Myocyte (in vitro differentiated cells): ENCODE data around the gene BRIP1. TPM values are rescaled to one million over a fixed set of nuclear protein-coding genes. Genes with fewer than 3 reads are reported as not detected.
"Not testable (repeated sequence)": the region's sequence is repeated elsewhere in the genome, so short reads cannot be mapped to it uniquely, and the experiment has no call there.

Experiments
- DNase-seq: peaks from one replicate; pipeline ENCODE4 v3.0.0-alpha.2; 2012; ENCODE audit warnings: low read depth
- total RNA-seq: library from RNA; depleted of rRNA; stranded (reverse); fragments of >200 nt; gene quantifications from 2 replicates; pipeline ENCODE4 v1.2.3, GENCODE V29; 2014

BRIP1 gene
- total RNA-seq, 1 donor from 2014 or later, result 0.51 TPM

DNA sequence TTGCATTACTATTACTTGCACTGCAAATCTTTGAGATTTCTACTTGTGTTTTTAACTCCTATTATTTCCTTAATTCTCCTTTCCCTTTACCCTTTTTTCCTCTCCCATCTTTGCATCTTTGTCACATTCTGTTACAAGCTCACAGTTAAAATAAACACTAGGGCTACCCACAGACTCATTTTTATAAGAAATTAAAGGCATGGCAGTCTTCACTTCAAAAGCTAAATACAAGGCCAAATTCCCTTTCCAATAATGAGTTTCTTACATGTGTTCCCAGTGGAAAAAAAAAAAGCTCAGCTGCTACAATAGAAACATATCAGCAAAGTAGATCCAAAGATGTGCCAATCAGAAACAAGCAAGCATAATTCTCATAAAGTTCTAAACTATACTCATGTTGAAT is 3.7 kb upstream of the BRIP1 start:
- DNase-seq, result no peak

DNA sequence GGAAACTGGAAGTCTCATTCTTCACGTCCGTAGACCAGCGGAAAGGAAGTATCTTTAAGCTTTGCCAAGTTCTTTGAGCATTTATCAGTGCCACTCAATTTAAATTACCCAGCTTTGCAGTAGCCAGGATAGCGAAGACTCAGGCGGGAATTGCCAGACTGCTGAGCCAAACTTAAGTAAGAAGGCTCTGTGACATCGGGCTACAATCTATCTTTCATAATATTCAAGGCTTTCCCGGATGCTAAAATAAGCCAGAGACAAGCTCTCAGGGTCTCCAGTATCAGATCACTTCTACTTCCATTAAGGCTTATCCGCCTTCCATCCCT is 436 bp upstream of the BRIP1 start:
- DNase-seq, result no peak

DNA sequence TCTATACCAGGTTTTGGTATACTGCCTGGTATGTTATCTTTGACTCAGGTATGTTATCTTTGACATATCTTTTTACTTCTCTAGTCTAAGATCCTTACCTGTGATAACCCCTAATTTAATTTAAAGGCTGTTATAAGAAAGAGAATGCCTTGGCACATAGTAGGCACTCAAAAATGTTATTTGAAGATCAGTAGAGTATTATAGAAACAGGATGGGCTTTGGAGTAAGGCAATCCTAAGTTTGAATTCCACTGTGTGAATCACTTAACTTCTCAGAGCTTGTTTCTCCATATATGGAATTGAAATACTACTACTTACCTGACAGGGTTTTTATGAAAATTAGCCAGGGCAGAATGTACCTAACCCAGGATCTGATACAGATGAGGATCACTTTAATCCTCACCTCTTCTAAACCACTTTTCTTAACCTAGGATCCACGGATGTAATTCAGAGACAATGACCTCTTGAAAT is 1.2 kb downstream of the BRIP1 start:
- DNase-seq, result no peak

DNA sequence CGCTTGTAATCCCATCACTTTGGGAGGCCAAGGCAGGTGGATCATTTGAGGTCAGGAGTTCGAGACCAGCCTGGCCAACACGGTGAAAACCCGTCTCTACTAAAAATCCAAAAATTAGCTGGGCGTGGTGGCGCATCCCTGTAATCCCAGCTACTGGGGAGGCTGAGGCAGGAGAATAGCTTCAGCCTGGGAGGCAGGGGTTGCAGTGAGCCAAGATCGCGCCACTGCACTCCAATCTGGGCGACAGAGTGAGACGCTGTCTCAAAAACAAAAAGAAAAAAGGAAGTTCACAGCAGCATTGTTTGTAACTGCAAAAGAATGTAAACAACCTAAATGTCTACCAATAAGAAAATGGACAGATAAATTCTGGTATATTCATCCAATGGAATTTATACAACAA is 2.9 kb downstream of the BRIP1 start:
- not testable (repeated sequence) for DNase-seq

DNA sequence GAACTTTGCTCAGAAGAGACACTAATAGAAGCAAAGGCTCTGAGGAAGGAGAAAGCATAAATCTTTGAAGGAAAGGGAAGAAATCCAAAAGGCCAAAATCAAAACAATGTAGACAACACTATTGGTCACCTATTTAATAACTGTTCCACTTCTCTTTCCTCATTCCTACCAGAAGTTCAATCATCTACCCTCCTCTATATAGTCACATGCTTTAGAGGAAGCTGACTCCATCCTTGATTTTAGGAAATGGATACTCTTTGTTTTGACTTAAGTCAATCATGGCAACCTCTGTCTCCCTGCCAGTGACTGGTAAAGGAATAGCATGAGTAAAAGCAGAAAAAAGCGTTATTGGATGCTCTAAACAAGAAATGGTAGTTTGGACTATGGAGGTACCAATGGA is 7.3 kb downstream of the BRIP1 start:
- DNase-seq, result no peak

DNA sequence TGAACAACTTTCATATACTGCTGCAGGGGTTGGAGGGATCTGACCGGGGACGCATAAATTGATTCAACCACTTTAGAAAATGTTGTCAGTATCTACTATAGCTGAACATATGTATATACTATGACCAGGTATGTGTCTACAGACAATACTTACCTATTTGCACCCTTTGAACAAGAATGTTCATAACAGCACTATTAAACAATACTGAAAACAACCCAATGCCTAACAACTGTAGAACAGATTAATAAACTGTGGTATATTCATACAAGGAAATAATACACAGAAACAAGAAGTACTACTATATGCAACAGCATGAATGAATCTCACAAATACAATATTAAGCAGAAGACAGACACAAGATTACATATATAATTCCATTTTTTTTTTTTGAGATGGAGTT is 10.5 kb downstream of the BRIP1 start:
- DNase-seq, result no peak

DNA sequence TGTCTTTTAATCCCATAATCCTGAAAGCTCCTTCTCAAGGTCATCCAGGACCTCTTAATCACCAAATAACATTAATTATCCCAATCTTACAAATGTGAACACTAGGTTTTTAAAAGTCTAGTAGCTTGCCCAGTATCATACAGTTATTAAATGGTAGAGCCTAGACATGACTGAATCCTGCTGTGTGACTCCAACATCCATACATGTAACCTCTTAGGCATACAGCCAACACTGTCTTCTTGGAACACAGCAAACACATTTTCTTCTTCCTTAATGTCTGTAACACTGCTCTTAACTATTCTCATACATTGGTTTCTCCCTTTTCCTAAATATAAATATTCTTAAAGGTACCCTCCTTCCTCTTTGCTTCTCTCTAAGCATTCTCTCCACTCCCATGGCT is 13.7 kb downstream of the BRIP1 start:
- DNase-seq, result no peak

DNA sequence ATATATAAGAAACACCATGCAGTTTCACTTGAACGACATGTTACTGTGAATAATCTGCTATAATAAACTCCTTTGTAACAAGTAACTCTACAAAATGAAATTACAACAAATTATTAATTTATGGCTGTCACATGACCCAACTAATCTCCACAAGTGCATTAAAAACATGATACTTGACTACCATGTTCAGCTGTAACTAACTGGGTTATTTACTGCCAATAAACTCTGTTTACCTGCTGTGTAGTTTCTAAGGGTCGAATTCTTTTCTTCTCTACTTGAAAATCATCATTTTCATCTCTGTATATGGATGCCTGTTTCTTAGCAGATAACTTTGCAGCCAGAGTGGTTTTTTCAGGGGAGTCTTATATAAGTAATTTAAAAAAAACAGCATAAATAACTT is 14.4 kb downstream of the BRIP1 start:
- DNase-seq, result no peak

DNA sequence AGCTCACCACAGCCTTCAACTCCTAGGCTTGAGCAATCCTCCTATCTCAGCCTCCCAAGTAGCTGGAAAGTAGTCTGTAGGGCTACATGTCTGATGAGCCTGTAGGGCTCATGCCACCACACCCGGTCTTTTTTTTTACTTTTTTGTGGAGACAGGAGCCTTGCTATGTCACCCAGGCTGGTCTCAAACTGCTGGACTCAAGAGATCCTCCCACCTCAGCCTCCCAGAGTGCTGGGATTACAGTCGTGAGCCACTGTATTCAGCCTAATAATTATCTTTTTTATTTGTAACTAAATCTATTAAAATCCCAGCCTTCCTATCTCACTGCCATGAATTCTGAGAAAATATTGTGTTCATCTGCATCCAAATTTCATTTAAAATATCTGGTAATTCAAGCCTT is 15.1 kb downstream of the BRIP1 start:
- DNase-seq, result no peak

DNA sequence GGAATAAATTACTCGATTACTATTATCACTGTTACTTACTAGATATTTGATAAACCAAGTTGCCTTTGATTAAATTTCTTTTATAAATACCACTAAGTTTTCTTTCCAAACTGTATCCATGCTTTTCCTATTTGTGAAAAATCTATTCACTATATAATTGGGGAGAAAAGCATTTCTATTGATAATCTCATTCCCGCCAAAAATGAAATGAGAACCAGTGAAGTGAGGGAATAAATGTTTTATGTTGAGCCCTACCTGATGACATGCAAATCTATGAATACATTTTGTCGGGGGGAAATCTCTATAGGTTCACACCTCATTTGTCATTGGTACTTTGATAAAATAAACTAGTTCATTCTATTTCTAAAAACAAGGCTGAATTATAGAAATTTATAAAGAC is 15.7 kb downstream of the BRIP1 start:
- DNase-seq, result no peak

DNA sequence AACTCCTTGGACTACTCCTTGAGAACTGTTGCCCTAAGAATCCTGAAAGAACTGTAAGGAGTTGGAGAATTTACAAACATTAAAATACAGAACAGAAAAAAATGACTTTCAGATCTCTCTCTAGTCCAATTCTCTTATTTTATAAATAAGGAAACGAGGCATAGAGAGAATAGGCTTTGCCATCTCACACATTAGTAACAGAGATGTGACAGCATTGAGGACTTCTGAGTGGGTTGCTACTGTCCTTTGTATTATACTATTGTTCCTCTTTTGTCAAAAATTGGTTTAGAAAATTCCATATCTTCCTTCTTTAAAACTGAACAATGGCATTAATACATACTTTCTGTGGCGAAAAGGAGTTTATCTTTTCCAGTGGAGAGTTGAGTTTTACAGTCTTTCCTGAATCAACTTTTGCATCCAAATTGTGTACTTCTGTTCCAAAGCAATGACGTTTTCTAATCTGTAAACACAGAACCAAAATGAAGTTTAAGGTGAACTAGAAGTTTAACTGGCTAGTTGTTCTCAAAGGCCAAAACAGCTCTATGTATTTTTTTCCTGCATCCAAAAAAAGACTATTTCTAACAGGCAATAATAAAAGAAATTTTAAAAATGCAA is 16.5 kb downstream of the BRIP1 start:
- DNase-seq, result no peak

DNA sequence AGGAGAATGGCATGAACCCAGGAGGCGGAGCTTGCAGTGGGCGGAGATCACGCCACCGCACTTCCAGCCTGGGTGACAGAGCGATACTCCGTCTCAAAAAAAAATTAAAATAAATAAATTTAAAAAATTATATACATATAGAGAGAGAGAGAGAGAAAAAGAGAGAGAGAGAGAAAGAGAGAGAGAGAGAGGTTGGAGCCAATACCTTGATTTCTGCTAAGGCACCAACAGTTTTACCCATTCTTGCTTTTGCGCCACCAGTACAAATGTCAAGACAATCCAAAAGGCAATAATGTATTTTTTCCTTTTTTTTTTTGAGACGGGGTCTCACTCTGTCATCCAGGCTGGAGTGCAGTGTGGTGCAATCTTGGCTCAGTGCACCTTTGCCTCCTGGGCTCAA is 17.2 kb downstream of the BRIP1 start:
- no peak for DNase-seq

DNA sequence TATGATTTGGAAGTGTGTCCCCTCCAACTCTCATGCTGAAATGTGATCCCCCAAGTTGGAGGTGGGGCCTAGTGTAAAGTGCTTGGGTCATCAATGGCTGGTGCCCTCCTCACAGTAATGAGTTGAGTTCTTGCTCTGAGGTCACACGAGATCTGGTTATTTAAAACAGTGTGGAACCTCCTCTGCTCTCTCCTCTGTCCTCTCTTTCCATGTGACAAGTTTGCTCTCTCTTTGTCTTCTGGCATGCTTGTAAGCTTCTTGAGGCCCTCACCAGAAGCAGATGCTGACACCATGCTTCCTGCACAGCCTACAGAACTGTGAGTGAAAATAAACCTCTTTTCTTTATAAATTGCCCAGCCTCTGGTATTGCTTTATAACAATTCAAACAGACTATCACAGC is 19.9 kb downstream of the BRIP1 start:
- DNase-seq, result no peak

DNA sequence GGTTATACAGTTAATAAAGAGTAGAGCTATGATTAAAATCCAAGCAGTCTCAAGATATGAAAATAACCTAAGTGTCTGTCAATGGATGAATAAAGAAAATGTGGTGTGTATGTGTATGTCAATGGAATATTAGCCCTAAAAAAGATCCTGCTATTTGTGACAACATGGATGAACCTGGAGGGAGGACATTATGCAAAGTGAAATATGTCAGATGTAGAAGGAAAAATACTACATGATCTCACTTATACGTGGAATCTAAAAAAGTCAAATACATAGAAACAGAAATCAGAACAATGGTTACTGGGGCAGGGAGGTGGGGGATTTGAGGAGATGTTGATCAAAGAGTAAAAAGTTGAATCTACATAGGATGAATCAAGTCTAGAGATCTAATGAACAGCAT is 20.4 kb downstream of the BRIP1 start:
- no peak for DNase-seq

DNA sequence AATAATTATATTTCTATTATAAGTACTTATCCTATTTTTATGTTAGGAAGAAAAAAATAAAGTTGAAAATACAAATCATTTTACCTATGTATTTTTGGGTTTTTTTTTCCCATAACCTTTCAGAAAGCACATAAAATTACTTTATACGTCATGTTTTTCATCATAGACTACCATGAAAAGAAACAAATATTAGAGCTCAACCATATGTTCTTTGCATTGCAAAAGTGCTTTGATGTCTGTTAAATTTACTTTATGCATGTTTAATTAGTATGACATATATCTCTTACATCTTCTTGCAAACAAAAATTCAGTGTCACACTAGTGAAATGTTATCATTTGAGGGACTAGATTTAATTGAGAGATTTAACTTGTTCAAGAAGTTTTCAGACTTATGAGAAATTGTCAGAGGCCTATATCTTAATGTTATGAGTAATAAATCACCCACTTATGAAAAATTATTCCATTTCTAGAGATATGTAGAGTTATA is 24.0 kb downstream of the BRIP1 start:
- no peak for DNase-seq

DNA sequence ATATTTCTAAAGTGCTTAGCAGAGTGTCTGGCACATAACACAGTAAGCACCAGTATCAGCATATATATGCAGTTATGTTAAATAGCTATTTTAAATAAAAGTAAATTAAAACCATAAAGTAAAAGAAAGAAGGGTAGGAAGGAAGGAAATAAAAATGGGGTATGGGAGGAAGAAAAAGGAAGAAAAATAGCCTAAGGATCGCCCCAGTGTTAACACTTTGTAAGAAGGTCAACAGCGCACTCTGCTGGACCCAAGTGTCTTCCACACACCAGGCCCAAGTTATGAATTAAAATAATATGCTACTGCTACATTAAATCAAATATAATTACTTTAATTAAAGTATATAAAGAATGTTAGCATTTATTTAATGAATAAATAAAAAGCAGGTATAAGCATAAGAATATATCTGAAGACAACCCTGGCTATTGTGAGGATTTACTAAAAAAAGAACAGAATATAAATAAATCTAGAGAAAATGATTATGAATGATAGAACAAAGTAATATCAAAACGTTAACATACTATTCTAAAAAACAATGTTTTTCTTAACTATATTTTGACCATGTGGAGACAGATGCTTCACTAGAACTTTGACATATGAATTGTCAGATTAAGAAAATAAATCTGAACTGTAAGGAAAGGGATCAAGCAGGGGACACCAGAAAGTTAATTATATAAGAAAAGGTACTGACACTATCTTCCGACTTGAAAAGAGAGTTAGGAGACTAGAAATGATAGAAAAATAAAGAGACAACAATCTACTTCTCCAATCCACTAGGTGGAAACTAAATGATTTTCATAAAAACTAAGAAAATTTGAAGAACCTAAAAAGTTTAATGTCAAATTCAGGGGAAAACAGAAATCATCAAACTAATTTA is 25.9 kb downstream of the BRIP1 start:
- DNase-seq, result peak; percentile 82

DNA sequence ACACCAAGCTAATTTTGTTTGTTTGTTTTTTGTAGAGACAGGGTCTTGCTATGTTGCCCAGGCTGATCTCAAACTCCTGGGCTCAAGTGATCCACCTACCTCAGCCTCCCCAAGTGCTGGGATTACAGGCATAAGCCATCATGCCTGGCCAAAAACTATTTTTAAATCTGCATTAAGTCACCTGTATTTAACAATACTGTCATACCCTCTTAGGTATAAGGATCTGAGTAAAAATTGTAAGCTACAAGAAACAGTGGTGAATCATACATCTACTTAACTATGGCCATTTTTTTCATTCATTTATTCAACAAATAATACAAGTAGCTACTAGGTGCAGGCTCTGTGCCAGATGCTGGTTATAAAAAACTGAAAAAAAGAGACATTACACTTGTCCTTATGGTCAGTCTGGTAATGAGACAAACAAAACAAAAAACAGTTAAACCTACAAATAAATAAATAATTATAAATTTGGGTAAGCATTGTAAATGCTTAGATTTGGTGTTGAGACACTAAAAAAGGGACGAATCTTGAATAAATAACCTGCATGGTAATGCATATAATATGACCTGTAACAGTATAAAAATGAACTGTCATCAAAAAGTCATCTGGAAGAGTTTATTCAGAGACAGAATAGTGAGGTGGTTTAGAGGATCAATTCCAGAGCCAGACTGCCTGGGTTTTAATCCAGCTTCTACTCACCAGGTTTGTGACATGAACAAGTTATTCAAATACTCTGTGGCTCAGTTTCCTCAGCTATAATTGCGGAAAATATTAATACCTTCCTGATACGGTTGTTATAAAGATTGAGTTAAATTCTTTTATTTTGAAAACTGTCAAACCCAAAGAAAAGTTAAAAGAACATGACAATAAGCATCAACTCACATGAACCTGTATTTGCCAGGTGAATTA is 26.8 kb downstream of the BRIP1 start:
- no peak for DNase-seq

DNA sequence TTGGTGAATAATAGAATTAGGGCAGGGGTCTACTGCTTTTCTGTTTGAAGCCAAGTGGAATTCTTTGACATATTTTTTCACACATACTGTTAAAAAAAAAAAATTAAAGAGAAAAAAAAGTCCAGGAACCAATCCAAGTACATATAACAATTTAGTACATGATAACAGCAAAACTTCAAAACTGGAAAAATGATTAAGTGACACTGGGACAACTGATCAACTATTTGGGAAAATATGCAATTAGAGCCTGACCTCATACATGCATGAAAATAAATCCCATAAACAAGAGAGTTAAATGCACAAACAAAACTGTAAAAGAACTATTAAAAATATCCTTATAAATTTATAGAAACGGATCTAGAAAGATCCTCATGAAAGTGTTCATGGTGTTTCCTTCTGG is 27.7 kb downstream of the BRIP1 start:
- no peak for DNase-seq

DNA sequence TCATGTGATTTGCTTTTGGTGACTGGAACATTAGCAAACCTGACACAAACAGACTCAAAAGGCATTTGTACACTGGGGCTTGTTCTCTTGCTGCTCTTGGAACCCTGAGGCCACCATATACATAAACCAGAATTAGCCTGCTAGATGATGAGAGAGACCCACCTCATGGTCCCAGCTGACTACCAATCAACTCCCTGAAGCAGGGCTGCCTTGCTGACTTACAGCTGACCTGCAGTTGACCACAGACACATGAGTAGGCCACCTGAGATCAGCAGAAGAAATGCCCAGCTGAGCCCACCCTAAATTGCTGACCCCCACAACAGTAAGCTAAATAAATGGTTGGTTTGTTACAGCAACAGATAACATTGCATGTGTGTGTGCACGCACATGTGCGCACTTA is 28.7 kb downstream of the BRIP1 start:
- no peak for DNase-seq

DNA sequence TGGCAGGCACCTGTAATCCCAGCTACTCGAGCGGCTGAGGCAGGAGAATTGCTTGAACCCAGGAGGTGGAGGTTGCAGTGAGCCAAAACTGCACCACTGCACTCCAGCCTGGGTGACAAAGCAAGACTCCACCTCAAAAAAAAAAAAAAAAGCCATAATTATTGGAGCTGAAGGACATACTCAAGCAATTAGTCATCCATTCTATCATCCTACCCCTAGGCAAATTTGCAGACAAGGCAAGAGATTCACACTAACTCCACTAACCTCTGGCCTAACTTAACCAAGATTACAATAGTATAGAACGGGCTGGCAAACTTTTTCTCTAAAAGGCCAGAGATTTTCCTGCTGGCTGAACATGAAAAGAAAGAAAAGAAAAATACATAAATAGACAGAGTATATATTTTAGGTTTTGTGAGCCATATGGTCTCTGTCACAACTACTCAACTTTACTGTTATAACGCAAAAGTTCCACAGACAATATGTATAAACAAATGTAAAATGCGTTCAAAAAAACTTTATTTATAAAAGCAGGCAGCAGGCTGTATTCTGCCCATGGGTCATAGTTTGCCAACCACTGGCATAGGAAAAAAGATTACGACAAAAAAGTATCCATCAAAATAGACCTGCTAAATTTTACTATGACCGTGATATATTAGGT is 29.7 kb downstream of the BRIP1 start:
- peak; percentile 14 for DNase-seq

DNA sequence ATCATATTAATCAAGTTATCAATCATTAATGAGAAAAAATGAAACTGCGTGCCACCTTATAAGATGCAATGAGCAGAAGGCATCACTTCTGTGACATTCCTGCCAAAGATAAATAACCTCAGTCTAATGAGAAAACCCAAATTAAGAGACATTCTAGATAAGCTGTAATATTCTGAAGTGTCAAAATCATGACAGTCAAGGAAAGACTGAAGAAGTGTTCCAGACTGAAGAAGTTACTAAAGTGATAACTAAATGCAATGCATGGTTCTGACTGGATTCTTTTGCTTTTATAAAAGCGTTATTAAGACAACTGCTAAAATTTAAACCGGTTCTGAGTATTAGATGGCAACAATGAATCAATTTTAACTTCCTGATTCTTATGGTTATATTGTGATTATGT is 30.9 kb downstream of the BRIP1 start:
- no peak for DNase-seq
